Medulla oblongata (tissue), 1 donor: ENCODE results near the gene HOXD8.
A peak's percentile ranks its signal among the peaks of the same experiment; 100 is the strongest.

Source experiments
- DNase-seq: peaks from one replicate; pipeline ENCODE4 v3.0.0-alpha.2; 2015; ENCODE audit errors: extremely low spot score

Gene HOXD8

GRCh38 chr2:176115883-176116813 is 13.4 kb upstream of the HOXD8 start, which contains the start of gene HOXD10:
HOXD10 (plus strand) TSS chr2:176116778; CDS start chr2:176116834, 56 bp downstream.
- DNase-seq, result no peak

GRCh38 chr2:176117162-176117822 is 12.2 kb upstream of the HOXD8 start:
- DNase-seq, result no peak

GRCh38 chr2:176117823-176118371 is 11.6 kb upstream of the HOXD8 start:
- DNase-seq, result no peak

- no peak for DNase-seq
These were observed 10.7 kb upstream of the HOXD8 start for GRCh38 chr2:176118601-176119339.

- DNase-seq, result no peak
These were observed 8.9 kb upstream of the HOXD8 start for GRCh38 chr2:176120364-176121189.

- no peak for DNase-seq
These were observed 8.1 kb upstream of the HOXD8 start for GRCh38 chr2:176121190-176122051.

GRCh38 chr2:176122052-176122682 is 7.3 kb upstream of the HOXD8 start:
- DNase-seq, result no peak

GRCh38 chr2:176122683-176123410 is 6.7 kb upstream of the HOXD8 start, which contains the start of gene HOXD9:
HOXD9 (plus strand) TSS chr2:176122719; CDS start chr2:176122769, 50 bp downstream.
- peak; percentile 15 for DNase-seq

- no peak for DNase-seq
These were observed 5.9 kb upstream of the HOXD8 start for GRCh38 chr2:176123411-176124109.

GRCh38 chr2:176124110-176124946 is 5.2 kb upstream of the HOXD8 start:
- no peak for DNase-seq

- no peak for DNase-seq
These were observed 4.3 kb upstream of the HOXD8 start for GRCh38 chr2:176124947-176125771.

GRCh38 chr2:176125772-176126054 is 3.8 kb upstream of the HOXD8 start:
- no peak for DNase-seq

GRCh38 chr2:176126929-176127773 is 2.4 kb upstream of the HOXD8 start:
- peak; percentile 87 for DNase-seq

GRCh38 chr2:176127774-176128072 is 1.8 kb upstream of the HOXD8 start:
- DNase-seq, result no peak

GRCh38 chr2:176128172-176128981 is 1.1 kb upstream of the HOXD8 start:
- DNase-seq, result peak; percentile 30
